ENCODE data around the gene NRIP1. TPM values are rescaled to one million over a fixed set of nuclear protein-coding genes. Genes with fewer than 3 reads are reported as not detected.

Gene NRIP1
- polyA plus RNA-seq, 3 donors = 4.3 to 28.2 (median 23.5) TPM

DNA sequence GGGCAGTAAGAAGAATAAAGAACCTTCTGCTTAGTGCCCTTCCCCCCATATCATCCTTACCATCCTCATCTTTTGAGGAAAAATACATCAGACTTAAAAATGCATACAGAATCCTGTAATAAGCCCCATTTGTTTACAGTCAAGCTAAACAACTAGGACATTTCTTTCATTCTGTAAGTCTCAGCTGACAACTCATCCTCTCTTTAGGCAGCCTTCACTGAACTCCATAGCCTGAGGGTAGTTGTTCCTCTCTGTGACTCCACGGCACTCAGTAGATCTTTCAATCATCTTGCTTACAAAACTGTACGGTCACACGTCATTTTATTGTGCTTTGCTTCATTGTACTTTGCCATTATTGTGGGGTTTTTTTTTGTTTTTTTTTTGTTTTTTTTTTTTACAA is 82.5 kb downstream of the NRIP1 start:
- H4K20me1 ChIP-seq (ENCODE audit: insufficient read depth, low read length) = peaks cover 75% of the 10 kb centered on the region
- no peaks in the 10 kb centered on the region for H3K9me3 Mint-ChIP-seq
- no peak overlapping the region for H3K27ac ChIP-seq (ENCODE audit: low read depth in 1 of 2, low read length in 2 of 2)
- TF ChIP-seq, protein P1, sequence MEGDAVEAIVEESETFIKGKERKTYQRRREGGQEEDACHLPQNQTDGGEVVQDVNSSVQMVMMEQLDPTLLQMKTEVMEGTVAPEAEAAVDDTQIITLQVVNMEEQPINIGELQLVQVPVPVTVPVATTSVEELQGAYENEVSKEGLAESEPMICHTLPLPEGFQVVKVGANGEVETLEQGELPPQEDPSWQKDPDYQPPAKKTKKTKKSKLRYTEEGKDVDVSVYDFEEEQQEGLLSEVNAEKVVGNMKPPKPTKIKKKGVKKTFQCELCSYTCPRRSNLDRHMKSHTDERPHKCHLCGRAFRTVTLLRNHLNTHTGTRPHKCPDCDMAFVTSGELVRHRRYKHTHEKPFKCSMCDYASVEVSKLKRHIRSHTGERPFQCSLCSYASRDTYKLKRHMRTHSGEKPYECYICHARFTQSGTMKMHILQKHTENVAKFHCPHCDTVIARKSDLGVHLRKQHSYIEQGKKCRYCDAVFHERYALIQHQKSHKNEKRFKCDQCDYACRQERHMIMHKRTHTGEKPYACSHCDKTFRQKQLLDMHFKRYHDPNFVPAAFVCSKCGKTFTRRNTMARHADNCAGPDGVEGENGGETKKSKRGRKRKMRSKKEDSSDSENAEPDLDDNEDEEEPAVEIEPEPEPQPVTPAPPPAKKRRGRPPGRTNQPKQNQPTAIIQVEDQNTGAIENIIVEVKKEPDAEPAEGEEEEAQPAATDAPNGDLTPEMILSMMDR (IDR thresholded peaks at IDR 0.05) = no peak
- H3K79me2 ChIP-seq (ENCODE audit: insufficient read depth, low read length) = peaks cover 61% of the 10 kb centered on the region
- H2AFZ ChIP-seq (ENCODE audit: insufficient read depth, low read depth, low read length, poor library complexity, severe bottlenecking) = no peak overlapping the region
- H3K4me3 ChIP-seq (replicated peaks in 1 of 3; ENCODE audit: low read depth in 2 of 3, low read length in 3 of 3) = no peak overlapping the region
- H3K27me3 ChIP-seq (ENCODE audit: control insufficient read depth in 2 of 2, insufficient read depth in 2 of 2, low read length in 2 of 2) = no peaks in the 10 kb centered on the region
- no peak overlapping the region for H3K4me3 Mint-ChIP-seq
- DNase-seq = no peak
- peaks cover 37% of the 10 kb centered on the region in 2 donors for H3K36me3 Mint-ChIP-seq
- H3K4me2 ChIP-seq (replicated peaks; ENCODE audit: extremely low read depth, low read length, poor library complexity, severe bottlenecking) = no peak overlapping the region
- peaks cover 6 to 44% of the 10 kb centered on the region in 2 donors for H3K36me3 ChIP-seq (replicated peaks in 1 of 2; ENCODE audit: control insufficient read depth in 1 of 2, insufficient read depth in 2 of 2, low read length in 2 of 2)
- intact Hi-C loops (cut with micrococcal nuclease) = no loop called here
- no peaks in the 10 kb centered on the region for H3K9me3 ChIP-seq (replicated peaks in 1 of 2; ENCODE audit: control insufficient read depth in 1 of 2, insufficient read depth in 1 of 2, low read length in 2 of 2)
- no peaks in the 10 kb centered on the region for H3K27me3 Mint-ChIP-seq (ENCODE audit: low read depth in 3 of 3)
- H3K9ac ChIP-seq (ENCODE audit: insufficient read depth, low read length, poor library complexity, severe bottlenecking) = no peak overlapping the region
- no peaks in the 10 kb centered on the region for H3K4me1 Mint-ChIP-seq
- H3K27ac Mint-ChIP-seq = peak overlapping the region in 1 of 7 donors; percentile 48
- no peaks in the 10 kb centered on the region for H3K4me1 ChIP-seq (ENCODE audit: control insufficient read depth in 1 of 2, insufficient read depth in 2 of 2, low read length in 2 of 2)
- WGBS (ENCODE audit: insufficient coverage) = no CpG with 5 or more reads among the region's 3 CpGs

DNA sequence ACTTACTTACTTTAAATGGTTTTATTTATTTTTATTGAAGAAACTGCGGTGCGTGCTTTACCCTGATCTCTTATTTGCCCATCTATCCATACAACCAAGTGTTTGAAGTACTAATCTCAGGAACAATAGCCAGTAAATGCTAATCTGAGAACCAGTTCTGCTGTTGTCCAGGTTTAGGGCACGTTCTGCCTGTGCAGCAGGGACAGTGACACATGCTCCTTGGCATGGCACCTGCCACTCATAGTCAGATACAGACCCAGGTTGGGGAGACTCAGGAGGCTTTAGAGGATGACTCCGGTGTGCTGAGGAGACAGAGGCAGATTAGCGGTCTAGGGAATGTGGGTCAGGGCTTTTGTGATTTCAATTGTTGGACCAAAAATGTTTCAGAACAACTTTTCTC is 83.6 kb downstream of the NRIP1 start:
- Mint-ChIP-seq H3K4me1 (no peaks in the 10 kb centered on the region), H3K27ac (peak overlapping the region in 1 of 7 donors; percentile 21)

More for the DNA sequence above, 83.6 kb downstream of the NRIP1 start:
- no peak overlapping the region for H3K27ac ChIP-seq (ENCODE audit: low read depth in 1 of 2, low read length in 2 of 2)
- H3K9me3 Mint-ChIP-seq = no peaks in the 10 kb centered on the region
- H3K79me2 ChIP-seq (ENCODE audit: insufficient read depth, low read length) = peaks cover 67% of the 10 kb centered on the region
- peaks cover 4 to 33% of the 10 kb centered on the region in 2 donors for H3K36me3 ChIP-seq (replicated peaks in 1 of 2; ENCODE audit: control insufficient read depth in 1 of 2, insufficient read depth in 2 of 2, low read length in 2 of 2)
- no peaks in the 10 kb centered on the region for H3K9me3 ChIP-seq (replicated peaks in 1 of 2; ENCODE audit: control insufficient read depth in 1 of 2, insufficient read depth in 1 of 2, low read length in 2 of 2)
- 94% methylated on average over 3 of the region's 5 CpGs for WGBS (ENCODE audit: insufficient coverage)
- no peak for DNase-seq
- peaks cover 32 to 37% of the 10 kb centered on the region in 2 donors for H3K36me3 Mint-ChIP-seq
- TF ChIP-seq, protein P1 (IDR thresholded peaks at IDR 0.05) = no peak
- peaks cover 73% of the 10 kb centered on the region for H4K20me1 ChIP-seq (ENCODE audit: insufficient read depth, low read length)
- intact Hi-C loops (cut with micrococcal nuclease) = no loop called here
- no peak overlapping the region for H2AFZ ChIP-seq (ENCODE audit: insufficient read depth, low read depth, low read length, poor library complexity, severe bottlenecking)
- H3K4me1 ChIP-seq (ENCODE audit: control insufficient read depth in 1 of 2, insufficient read depth in 2 of 2, low read length in 2 of 2) = no peaks in the 10 kb centered on the region
- H3K27me3 Mint-ChIP-seq (ENCODE audit: low read depth in 3 of 3) = no peaks in the 10 kb centered on the region
- no peak overlapping the region for H3K4me3 Mint-ChIP-seq
- no peak overlapping the region for H3K4me3 ChIP-seq (replicated peaks in 1 of 3; ENCODE audit: low read depth in 2 of 3, low read length in 3 of 3)
- no peak overlapping the region for H3K9ac ChIP-seq (ENCODE audit: insufficient read depth, low read length, poor library complexity, severe bottlenecking)
- no peak overlapping the region for H3K4me2 ChIP-seq (replicated peaks; ENCODE audit: extremely low read depth, low read length, poor library complexity, severe bottlenecking)
- no peaks in the 10 kb centered on the region for H3K27me3 ChIP-seq (ENCODE audit: control insufficient read depth in 2 of 2, insufficient read depth in 2 of 2, low read length in 2 of 2)

Measured in CD14-positive monocyte (primary cell).